ENCODE data around the gene KRTAP17-1.
"Not testable (repeated sequence)": the region's sequence is repeated elsewhere in the genome, so short reads cannot be mapped to it uniquely, and the experiment has no call there.

- TF ChIP-seq CTCF (tag by site-specific recombination; IDR thresholded peaks at IDR 0.05); ZNF274 (IDR thresholded peaks at IDR 0.05; ENCODE audit: low read length); ZNF274 (tag by site-specific recombination; IDR thresholded peaks at IDR 0.05; ENCODE audit: borderline replicate concordance): not testable (repeated sequence)
These were observed 30.9 kb upstream of the KRTAP17-1 start for GRCh38 chr17:41346421-41346820.

Measured in HEK293 (cell line).